ENCODE results near the gene RFX1.
"Not testable (repeated sequence)": the region's sequence is repeated elsewhere in the genome, so short reads cannot be mapped to it uniquely, and the experiment has no call there.

RFX1 gene

DNA sequence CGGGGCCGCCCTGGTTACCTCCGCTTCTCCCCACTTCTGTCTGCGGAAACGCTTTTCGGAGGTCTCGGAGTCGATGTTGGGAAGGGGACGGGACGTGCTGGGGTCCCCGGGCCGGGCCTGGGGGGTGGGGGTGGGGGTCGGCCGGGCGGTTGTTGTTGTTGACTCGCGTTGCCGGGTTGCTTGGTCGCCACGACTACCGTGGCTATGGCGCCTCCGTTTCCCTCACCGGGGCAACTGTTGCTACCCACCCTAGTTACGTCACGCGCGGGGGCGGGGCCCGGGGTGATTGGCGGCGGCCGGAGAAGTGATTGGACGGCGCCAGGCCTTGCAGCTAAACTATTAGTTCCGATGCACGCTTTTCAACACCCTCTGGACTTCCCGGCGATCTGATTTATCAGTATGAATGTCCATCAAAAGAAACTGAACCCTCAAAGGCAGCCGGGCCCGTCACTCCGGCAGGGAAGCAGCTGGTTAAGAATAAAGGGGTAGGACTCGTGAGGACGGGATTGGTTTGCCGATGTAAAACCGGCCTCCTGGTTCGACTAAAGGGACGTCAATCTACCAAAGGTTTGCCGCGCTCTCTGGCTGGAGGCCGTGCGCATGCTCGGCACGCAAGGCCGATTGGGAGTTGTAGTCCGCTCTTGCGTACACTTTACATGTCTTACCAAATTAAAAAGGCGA is at the start of gene RFX1:
Gene RFX1 (minus strand): TSS at position 236 of the 681 bp plus-strand sequence. CDS start 12,477 bp downstream, outside the sequence.
- peak; percentile 100 for DNase-seq

GRCh38 chr19:14055396-14055795 is 49.3 kb upstream of the RFX1 start:
- no peak for DNase-seq

- DNase-seq: no peak
Observed at GRCh38 chr19:14054721-14055120, 48.6 kb upstream of the RFX1 start.

DNA sequence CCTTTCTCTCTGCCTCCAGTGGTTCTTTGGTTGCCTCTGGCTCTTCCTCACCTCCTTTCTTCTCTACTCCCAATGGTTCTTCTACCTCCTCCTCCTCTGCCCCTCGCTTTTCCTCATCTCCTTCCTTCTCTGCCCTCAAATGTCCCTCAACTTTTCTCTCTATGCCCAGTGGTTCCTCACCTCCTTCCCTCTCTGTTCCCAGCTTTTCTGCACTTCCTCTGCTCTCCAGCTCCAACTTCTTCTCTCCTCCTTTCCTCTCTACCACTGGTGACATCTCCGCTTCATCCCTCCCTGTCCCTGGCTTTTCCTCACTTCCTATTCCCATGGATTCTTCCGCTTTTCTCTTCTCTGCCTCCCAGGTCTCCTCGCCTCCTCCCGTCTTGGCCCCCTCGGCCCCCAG is 48.0 kb upstream of the RFX1 start:
- DNase-seq: no peak

- DNase-seq: no peak
Observed at GRCh38 chr19:14053500-14053899, 47.4 kb upstream of the RFX1 start.

- no peak for DNase-seq
Observed at GRCh38 chr19:14053032-14053431, 46.9 kb upstream of the RFX1 start.

- DNase-seq: no peak
Observed at GRCh38 chr19:14052470-14052869, 46.4 kb upstream of the RFX1 start.

- DNase-seq: no peak
Observed at GRCh38 chr19:14051980-14052379, 45.9 kb upstream of the RFX1 start.

DNA sequence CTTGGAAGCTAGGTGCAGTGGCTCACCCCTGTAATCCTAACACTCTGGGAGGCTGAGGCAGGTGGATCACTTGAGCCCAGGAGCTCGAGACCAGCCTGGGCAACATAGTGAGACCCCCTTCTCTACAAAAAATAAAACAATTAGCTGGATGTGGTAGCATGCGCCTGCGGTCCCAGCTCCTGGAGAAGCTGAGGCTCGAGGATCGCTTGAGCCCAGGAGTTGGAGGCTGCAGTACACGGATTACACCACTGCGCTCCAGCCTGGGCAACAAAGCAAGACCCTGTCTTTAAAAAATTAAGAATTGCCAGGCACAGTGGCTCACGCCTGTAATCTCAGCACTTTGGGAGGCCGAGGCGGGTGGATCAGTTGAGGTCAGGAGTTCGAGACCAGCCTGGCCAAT is 44.8 kb upstream of the RFX1 start:
- not testable (repeated sequence) for DNase-seq

DNA sequence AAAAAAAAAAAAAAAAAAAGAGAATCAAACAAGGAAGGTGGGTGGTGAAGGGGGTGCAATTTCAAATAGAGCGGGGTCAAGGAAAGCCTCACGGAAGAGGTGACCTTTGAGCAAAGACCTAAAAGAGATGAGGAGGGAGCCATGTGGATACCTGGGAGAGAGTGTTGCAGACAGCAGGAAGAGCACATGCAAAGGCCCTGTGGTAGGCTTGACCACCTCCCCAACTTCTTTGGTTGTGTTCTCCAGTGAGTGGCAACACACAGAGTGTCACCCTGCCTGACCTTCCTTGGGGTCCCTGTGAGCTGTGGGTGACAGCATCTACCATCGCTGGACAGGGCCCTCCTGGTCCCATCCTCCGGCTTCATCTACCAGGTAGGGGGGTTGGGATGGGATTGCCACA is 44.4 kb upstream of the RFX1 start:
- no peak for DNase-seq

DNA sequence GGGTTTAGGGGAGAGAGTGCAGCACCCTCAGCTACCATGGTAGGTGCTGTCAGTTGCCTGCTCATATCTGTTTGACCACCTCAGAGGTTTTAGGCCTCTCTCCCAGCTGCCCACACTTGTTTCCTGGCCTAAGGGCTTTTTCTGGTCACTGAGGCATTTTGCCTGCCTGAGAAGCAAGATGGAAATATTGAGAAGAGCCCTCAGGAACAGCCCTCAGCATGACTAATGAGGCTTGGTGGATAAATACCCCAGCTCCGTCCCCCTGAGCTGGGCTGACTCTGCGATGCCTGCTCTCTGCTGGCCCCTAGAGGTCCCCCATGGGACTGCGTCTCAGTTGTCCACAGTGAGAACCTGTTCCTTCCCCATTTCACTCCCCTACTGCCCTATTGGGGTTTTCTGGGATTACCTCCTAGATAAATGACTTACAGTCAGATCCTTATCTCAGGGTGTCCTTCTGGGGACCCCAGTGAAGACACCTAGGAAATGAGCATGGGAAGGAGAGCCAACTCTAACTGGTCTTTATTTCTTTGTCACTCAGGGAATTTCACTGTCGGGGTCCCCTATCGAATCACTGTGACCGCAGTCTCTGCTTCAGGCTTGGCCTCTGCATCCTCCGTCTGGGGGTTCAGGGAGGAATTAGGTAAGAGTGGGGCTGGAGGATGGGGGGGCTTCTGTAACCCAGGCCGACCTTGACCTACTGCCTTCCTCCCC is 42.5 kb upstream of the RFX1 start:
- peak; percentile 91 for DNase-seq

- DNase-seq: not testable (repeated sequence)
Observed at GRCh38 chr19:14047866-14048265, 41.7 kb upstream of the RFX1 start.

DNA sequence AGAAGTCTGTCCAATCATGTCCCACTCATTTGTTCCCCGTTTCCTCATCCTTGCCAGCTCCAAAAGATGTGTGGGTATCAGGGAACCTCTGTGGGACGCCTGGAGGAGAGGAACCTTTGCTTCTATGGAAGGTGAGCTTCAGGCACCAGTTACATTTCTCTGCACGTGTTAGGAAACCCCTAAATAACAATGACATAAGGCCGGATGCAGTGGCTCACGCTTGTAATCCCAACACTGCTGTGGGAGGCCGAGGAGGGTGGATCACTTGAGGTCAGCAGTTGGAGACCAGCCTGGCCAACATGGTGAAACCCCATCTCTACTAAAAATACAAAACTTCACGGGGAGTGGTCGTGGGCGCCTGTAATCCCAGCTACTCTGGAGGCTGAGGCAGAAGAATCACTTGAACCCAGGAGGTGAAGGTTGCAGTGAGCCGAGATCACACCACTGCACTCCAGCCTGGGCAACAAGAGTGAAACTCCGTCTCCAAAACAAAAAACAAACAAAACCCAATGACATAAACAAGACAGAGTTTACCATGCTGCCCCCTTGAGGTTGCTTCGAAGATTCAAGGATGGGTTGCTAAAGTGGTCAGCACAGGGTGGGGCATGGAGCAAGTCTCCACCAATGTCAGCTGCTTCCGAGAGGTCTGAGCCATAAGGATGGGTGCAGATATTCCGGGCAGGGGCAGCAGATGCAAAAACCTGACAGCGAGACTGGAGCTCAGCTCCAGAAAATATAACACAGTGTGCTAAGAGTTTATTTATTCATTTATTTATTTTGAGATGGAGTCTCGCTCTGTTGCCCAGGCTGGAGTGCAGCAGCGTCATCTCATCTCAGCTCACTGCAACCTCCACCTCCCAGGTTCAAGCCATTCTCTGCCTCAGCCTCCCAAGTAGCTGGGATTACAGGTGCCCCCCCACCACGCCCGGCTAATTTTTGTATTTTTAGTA is 36.8 kb upstream of the RFX1 start:
- peak; percentile 46 for DNase-seq

DNA sequence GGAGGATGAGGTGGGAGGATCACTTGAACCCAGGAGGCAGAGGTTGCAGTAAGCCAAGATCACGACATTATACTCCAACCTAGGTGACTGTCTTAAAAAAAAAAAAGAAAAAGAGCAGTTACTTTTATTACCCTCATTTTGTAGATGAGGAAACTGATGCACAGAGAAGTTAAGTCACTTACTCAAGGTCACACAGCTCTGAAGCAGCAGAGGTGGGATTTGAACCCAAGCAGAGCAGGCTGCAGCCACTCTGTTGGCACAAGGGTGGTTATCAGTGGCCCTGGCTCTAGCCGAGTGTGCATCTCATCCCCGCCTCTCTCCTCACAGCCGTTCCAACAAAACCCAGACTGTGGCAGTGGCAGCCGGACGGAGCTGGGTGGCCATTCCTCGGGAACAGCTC is 33.1 kb upstream of the RFX1 start:
- DNase-seq: no peak

DNA sequence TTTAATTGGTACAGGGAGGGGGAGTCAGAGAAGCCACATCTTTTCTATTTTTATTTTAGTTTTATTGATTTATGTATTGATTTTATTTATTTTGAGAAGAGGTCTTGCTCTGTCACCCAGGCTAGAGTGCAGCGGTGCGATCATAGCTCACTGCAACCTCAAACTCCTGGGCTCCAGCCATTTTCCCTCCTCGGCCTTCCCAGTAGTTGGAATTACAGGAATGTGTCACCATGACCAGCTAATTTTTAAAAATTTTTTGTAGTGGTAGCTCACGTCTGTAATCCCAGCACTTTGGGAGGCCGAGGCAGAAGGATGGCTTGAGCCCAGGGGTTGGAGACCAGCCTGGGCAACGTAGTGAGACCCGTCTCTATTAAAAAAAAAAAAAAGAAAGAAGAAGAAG is 29.6 kb upstream of the RFX1 start:
- no peak for DNase-seq

- not testable (repeated sequence) for DNase-seq
Observed at GRCh38 chr19:14035159-14035558, 29.0 kb upstream of the RFX1 start.

- DNase-seq: no peak
Observed at GRCh38 chr19:14033946-14034345, 27.8 kb upstream of the RFX1 start.

DNA sequence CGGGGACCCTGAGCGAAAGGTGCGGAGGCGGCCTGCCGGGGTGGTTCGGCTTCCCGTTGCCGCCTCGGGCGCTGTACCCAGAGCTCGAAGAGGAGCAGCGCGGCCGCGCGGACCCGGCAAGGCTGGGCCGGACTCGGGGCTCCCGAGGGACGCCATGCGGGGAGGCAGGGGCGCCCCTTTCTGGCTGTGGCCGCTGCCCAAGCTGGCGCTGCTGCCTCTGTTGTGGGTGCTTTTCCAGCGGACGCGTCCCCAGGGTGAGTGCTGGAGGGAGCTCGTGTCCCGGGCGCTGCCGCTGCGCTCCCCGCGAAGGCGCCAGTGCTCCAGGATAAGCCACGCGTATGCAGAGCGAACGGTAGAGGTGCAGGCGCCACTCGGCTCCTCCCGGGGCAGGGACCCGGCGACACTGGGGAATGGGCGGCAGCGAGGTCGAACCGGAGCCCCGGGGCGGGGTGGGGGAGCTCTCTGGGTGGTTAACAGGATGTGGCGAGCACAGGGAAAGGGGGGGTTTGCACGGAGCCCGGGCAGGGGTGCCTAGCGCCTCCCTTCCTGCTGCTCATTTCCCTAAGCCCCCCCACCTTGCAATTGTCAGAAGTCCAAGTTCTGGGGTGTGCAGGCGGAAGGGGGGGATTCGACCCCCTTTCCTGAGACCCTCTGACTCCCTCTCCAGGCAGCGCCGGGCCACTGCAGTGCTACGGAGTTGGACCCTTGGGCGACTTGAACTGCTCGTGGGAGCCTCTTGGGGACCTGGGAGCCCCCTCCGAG is 25.8 kb upstream of the RFX1 start, which contains the start of gene IL27RA:
Gene IL27RA (plus strand): TSS at position 44 of the 762 bp plus-strand sequence. CDS start 111 bp downstream, at position 155.
- peak; percentile 81 for DNase-seq

DNA sequence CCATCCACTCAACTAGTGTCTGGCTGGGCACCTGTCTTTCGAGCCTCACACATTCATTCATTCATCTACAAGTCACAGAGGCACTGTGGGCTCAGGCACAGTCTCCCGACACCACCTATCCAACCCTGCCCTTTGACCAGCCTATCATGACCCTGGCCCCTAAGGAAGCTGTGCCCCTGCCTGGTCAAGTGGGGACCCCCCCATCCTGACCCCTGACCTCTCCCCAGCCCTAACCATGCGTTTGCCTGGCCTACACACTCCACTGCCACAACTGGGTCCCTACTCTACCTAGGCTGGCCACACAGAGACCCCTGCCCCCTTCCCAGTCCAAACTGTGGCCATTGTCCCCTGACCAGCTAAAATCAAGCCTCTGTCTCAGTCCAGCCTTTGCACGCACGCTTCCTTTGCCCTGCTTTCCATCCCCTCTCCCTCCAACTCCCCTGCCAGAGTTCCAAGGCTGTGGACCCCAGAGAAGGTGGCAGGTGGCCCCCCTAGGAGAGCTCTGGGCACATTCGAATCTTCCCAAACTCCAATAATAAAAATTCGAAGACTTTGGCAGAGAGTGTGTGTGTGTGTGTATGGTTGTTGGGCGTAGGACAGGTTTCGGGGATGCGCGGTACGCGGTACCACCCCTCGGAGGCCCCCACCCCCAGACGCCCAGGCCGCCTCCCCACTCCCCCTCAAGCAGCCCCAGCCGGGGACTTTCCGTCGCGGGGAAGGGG is 25.0 kb upstream of the RFX1 start:
- DNase-seq: no peak

DNA sequence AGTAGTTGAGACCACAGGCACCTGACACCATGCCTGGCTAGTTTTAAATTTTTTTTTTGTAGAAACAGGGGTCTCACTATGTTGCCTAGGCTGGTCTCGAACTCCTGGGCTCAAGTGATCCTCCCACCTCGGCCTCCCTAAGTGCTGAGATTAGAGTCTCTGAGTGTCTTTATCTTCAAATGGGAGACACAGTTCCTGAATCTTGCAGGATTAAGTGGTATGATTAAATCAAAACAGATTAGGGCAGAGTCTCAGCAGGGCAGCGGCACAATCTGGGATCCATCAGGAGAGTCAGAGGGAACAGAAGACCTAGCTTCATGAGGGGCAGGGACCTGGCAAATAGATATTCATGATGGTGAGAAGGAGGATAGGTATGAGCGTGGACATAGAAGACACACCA is 22.8 kb upstream of the RFX1 start:
- no peak for DNase-seq

DNA sequence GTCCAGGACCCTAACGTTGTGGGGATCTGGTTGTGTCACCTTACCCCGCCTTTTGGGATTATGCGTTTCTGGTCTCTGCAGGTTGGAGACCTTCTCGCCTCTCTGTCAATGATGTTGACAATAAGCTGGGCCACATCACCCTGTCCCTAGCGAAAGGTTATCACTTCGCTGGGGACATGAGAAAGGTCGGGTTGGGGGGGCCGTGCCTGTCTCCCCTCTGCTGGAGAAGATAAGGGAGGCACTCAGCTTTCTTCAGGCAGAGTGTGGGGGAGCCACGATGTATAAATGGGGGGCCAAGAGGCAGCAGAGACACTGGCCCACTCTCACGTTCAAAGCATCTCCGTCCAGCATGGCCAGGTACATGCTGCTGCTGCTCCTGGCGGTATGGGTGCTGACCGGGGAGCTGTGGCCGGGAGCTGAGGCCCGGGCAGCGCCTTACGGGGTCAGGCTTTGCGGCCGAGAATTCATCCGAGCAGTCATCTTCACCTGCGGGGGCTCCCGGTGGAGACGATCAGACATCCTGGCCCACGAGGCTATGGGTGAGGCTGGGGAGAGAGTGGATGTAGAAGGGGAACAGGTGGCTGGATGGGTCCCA is 21.8 kb upstream of the RFX1 start, which contains the start of gene RLN3:
Gene RLN3 (plus strand): TSS at position 293 of the 595 bp plus-strand sequence. CDS start 57 bp downstream, at position 350.
- no peak for DNase-seq
